Measurements from ENCODE around the gene GUK1. TPM values are rescaled to one million over a fixed set of nuclear protein-coding genes. Genes with fewer than 3 reads are reported as not detected.

The GUK1 gene
- total and polyA plus RNA-seq, 11 donors: 142 to 358 (median 176) TPM

- TF ChIP-seq POLR2A (IDR thresholded peaks at IDR 0.05): no peak
- no peak for TF ChIP-seq CTCF (IDR thresholded peaks at IDR 0.05)
- Histone ChIP-seq H3K27ac (peak overlapping the region in 5 of 12 donors; percentile 83 to 90 (median 85)), H3K36me3 (peaks cover 0 to 54% (median 27%) of the 10 kb centered on the region in 9 donors), H3K9me3 (no peaks in the 10 kb centered on the region), H3K4me1 (peaks cover 22 to 84% (median 71%) of the 10 kb centered on the region in 12 donors), H3K4me3 (no peak overlapping the region), H3K27me3 (no peaks in the 10 kb centered on the region)
- WGBS, 4 donors: 88 to 95% (median 95%) methylated on average over 9 to 20 of the region's 20 CpGs
- ATAC-seq (no peak), DNase-seq (peak in 2 of 5 donors; percentile 8 to 60)
- intact Hi-C loops (cut with DNase I): no loop called here
Observed at GRCh38 chr1:228147151-228147693, 7.1 kb downstream of the GUK1 start.

- peaks cover 0 to 50% (median 27%) of the 10 kb centered on the region in 9 donors for H3K36me3 ChIP-seq
- WGBS, 4 donors: 81 to 90% (median 86%) methylated on average over 4 of the region's 4 CpGs; no CpG with 5 or more reads in 1 of the 4 donors
- no peak for TF ChIP-seq POLR2A (IDR thresholded peaks at IDR 0.05)
- TF ChIP-seq CTCF (IDR thresholded peaks at IDR 0.05): no peak
- H3K27ac ChIP-seq: peak overlapping the region in 11 of 12 donors; percentile 69 to 97 (median 84)
- peaks cover 19 to 80% (median 66%) of the 10 kb centered on the region in 12 donors for H3K4me1 ChIP-seq
- H3K4me3 ChIP-seq: no peak overlapping the region
- peak in 1 of 5 donors; percentile 6 for DNase-seq
- intact Hi-C loops (cut with DNase I): loop anchor here in 2 of 10 donors (2.0 kb wide), 1 partner anchor 15 kb away; no protein-coding TSS in a partner anchor
- ATAC-seq: no peak
- no peaks in the 10 kb centered on the region for H3K9me3 ChIP-seq
- no peaks in the 10 kb centered on the region for H3K27me3 ChIP-seq
Observed at GRCh38 chr1:228147768-228148167, 7.7 kb downstream of the GUK1 start.

- ATAC-seq (peak in 2 of 4 donors; percentile 2 to 4), DNase-seq (peak in 3 of 5 donors; percentile 32 to 63 (median 36))
- no peak overlapping the region for H3K4me3 ChIP-seq
- peaks cover 17 to 74% (median 60%) of the 10 kb centered on the region in 12 donors for H3K4me1 ChIP-seq
- no peaks in the 10 kb centered on the region for H3K27me3 ChIP-seq
- no peaks in the 10 kb centered on the region for H3K9me3 ChIP-seq
- WGBS, 4 donors: 51 to 60% (median 56%) methylated on average over 10 to 18 of the region's 18 CpGs
- TF ChIP-seq POLR2A (IDR thresholded peaks at IDR 0.05): no peak
- no peak for TF ChIP-seq CTCF (IDR thresholded peaks at IDR 0.05)
- peaks cover 0 to 46% (median 27%) of the 10 kb centered on the region in 9 donors for H3K36me3 ChIP-seq
- intact Hi-C loops (cut with DNase I): loop anchor here in 2 of 10 donors (2.0 kb wide), 1 partner anchor 14 kb away; no protein-coding TSS in a partner anchor
- peak overlapping the region in 11 of 12 donors; percentile 69 to 97 (median 84) for H3K27ac ChIP-seq
Observed at GRCh38 chr1:228148196-228148861, 8.2 kb downstream of the GUK1 start.

GRCh38 chr1:228148935-228149405, 8.9 kb downstream of the GUK1 start:
- TF ChIP-seq CTCF (IDR thresholded peaks at IDR 0.05): no peak
- TF ChIP-seq POLR2A (IDR thresholded peaks at IDR 0.05): no peak
- Histone ChIP-seq H3K4me1 (peaks cover 16 to 68% (median 54%) of the 10 kb centered on the region in 12 donors), H3K27ac (peak overlapping the region; percentile 60 to 97 (median 84)), H3K27me3 (no peaks in the 10 kb centered on the region), H3K4me3 (peak overlapping the region in 6 of 12 donors; percentile 15 to 51 (median 42)), H3K36me3 (peaks cover 0 to 46% (median 27%) of the 10 kb centered on the region in 9 donors), H3K9me3 (no peaks in the 10 kb centered on the region)
- DNase-seq (no peak), ATAC-seq (peak in 2 of 4 donors; percentile 0)
- intact Hi-C loops (cut with DNase I): loop anchor here in 2 of 10 donors (2.0 kb wide), 1 partner anchor 14 kb away; no protein-coding TSS in a partner anchor
- 59 to 81% (median 68%) methylated on average over 3 to 8 of the region's 8 CpGs for WGBS, 4 donors
